Measurements from ENCODE around the gene LYRM4.

LYRM4 gene

GRCh38 chr6:5197084-5197483, 63.7 kb downstream of the LYRM4 start:
- DNase-seq (ENCODE audit: low read depth in 1 of 2, low spot score in 1 of 2), result no peak
- H3K27me3 ChIP-seq (ENCODE audit: insufficient read depth, poor library complexity, severe bottlenecking), result no peaks in the 10 kb centered on the region
- TF ChIP-seq REST (IDR thresholded peaks at IDR 0.05; ENCODE audit: insufficient replicate concordance, low read depth), result no peak
- no peak for TF ChIP-seq GABPA (IDR thresholded peaks at IDR 0.05; ENCODE audit: low read depth)
- TF ChIP-seq POLR2AphosphoS5 (IDR thresholded peaks at IDR 0.05; ENCODE audit: low read depth), result no peak
- TF ChIP-seq SPI1 (IDR thresholded peaks at IDR 0.05; ENCODE audit: borderline replicate concordance, low read depth), result no peak
- TF ChIP-seq, protein P1, sequence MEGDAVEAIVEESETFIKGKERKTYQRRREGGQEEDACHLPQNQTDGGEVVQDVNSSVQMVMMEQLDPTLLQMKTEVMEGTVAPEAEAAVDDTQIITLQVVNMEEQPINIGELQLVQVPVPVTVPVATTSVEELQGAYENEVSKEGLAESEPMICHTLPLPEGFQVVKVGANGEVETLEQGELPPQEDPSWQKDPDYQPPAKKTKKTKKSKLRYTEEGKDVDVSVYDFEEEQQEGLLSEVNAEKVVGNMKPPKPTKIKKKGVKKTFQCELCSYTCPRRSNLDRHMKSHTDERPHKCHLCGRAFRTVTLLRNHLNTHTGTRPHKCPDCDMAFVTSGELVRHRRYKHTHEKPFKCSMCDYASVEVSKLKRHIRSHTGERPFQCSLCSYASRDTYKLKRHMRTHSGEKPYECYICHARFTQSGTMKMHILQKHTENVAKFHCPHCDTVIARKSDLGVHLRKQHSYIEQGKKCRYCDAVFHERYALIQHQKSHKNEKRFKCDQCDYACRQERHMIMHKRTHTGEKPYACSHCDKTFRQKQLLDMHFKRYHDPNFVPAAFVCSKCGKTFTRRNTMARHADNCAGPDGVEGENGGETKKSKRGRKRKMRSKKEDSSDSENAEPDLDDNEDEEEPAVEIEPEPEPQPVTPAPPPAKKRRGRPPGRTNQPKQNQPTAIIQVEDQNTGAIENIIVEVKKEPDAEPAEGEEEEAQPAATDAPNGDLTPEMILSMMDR (IDR thresholded peaks at IDR 0.05; ENCODE audit: insufficient read depth, low read length), result no peak
- H3K4me3 ChIP-seq (replicated peaks; ENCODE audit: insufficient read depth, low read length), result no peak overlapping the region
- H3K27ac ChIP-seq (replicated peaks), result no peak overlapping the region

DNA sequence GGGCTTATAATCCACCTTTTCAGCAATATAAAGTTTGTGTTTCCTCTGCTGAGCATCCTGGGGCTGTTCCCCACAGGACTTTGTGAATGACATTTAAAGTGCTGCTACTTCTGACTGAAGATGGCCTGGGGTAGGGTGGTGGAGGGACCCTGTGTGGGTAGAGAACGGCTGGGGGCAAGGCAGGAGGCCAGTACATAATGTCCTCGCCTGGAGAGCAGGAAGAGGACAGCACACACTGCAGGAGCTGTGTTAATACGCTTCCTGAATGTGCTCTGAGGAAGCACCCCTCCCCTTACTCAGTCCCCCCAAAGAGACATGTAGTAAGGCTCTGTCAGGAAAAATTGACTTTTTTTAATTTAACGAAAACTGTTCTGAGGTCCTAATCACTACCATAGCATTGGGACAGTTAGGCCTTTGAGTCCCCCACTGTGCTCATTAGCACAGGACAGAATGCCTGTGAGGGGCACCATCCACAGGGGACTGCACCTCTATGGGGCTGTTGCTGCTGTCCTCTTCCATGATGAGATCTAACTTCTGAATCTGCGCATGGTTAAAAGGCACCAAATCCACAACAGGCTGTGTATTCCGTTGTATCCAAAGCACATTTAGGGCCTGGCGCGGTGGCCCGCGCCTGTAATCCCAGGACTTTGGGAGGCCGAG, 68.5 kb downstream of the LYRM4 start:
- Histone ChIP-seq H3K27ac (replicated peaks) (no peak overlapping the region), H3K27me3 (ENCODE audit: insufficient read depth, poor library complexity, severe bottlenecking) (no peaks in the 10 kb centered on the region), H3K4me3 (replicated peaks; ENCODE audit: insufficient read depth, low read length) (no peak overlapping the region)
- no peak for TF ChIP-seq SPI1 (IDR thresholded peaks at IDR 0.05; ENCODE audit: borderline replicate concordance, low read depth)
- DNase-seq (ENCODE audit: low read depth in 1 of 2, low spot score in 1 of 2), result no peak

- Histone ChIP-seq H3K27ac (replicated peaks) (no peak overlapping the region), H3K27me3 (ENCODE audit: insufficient read depth, poor library complexity, severe bottlenecking) (no peaks in the 10 kb centered on the region), H3K4me3 (replicated peaks; ENCODE audit: insufficient read depth, low read length) (no peak overlapping the region)
- no peak for DNase-seq (ENCODE audit: low read depth in 1 of 2, low spot score in 1 of 2)
- no peak for TF ChIP-seq SPI1 (IDR thresholded peaks at IDR 0.05; ENCODE audit: borderline replicate concordance, low read depth)
- no peak for TF ChIP-seq POLR2AphosphoS5 (IDR thresholded peaks at IDR 0.05; ENCODE audit: low read depth)
- TF ChIP-seq, protein P1 (IDR thresholded peaks at IDR 0.05; ENCODE audit: insufficient read depth, low read length), result no peak
- TF ChIP-seq REST (IDR thresholded peaks at IDR 0.05; ENCODE audit: insufficient replicate concordance, low read depth), result no peak
- TF ChIP-seq GABPA (IDR thresholded peaks at IDR 0.05; ENCODE audit: low read depth), result no peak
Observed at GRCh38 chr6:5191722-5192121, 69.0 kb downstream of the LYRM4 start.

GRCh38 chr6:5191222-5191621, 69.5 kb downstream of the LYRM4 start:
- Histone ChIP-seq H3K27me3 (ENCODE audit: insufficient read depth, poor library complexity, severe bottlenecking) (no peaks in the 10 kb centered on the region), H3K4me3 (replicated peaks; ENCODE audit: insufficient read depth, low read length) (no peak overlapping the region), H3K27ac (replicated peaks) (no peak overlapping the region)
- no peak for DNase-seq (ENCODE audit: low read depth in 1 of 2, low spot score in 1 of 2)
- TF ChIP-seq SPI1 (IDR thresholded peaks at IDR 0.05; ENCODE audit: borderline replicate concordance, low read depth) (no peak), GABPA (IDR thresholded peaks at IDR 0.05; ENCODE audit: low read depth) (no peak), POLR2AphosphoS5 (IDR thresholded peaks at IDR 0.05; ENCODE audit: low read depth) (no peak), REST (IDR thresholded peaks at IDR 0.05; ENCODE audit: insufficient replicate concordance, low read depth) (no peak)
- TF ChIP-seq, protein P1 (IDR thresholded peaks at IDR 0.05; ENCODE audit: insufficient read depth, low read length), result no peak
